Measurements from ENCODE around the gene RIMS4.
"Not testable (repeated sequence)": the region's sequence is repeated elsewhere in the genome, so short reads cannot be mapped to it uniquely, and the experiment has no call there.

Gene RIMS4

GRCh38 chr20:44829688-44830087 lies 19.3 kb upstream of the RIMS4 start:
- DNase-seq, result no peak

GRCh38 chr20:44828640-44829039 lies 18.3 kb upstream of the RIMS4 start:
- DNase-seq, result no peak

- DNase-seq, result no peak
These were observed 17.1 kb upstream of the RIMS4 start for GRCh38 chr20:44827401-44827800.

GRCh38 chr20:44821576-44821975 lies 11.2 kb upstream of the RIMS4 start:
- DNase-seq, result not testable (repeated sequence)

- no peak for DNase-seq
These were observed 9.6 kb upstream of the RIMS4 start for GRCh38 chr20:44819936-44820335.

- no peak for DNase-seq
These were observed 7.0 kb upstream of the RIMS4 start for GRCh38 chr20:44817143-44817910.

GRCh38 chr20:44814937-44815336 lies 4.6 kb upstream of the RIMS4 start:
- no peak for DNase-seq

- DNase-seq, result no peak
These were observed 872 bp upstream of the RIMS4 start for GRCh38 chr20:44811150-44811685.

GRCh38 chr20:44810061-44810390 lies 320 bp downstream of the RIMS4 start:
- DNase-seq, result no peak

- no peak for DNase-seq
These were observed 826 bp downstream of the RIMS4 start for GRCh38 chr20:44809380-44810060.

GRCh38 chr20:44807684-44808056 lies 2.7 kb downstream of the RIMS4 start:
- DNase-seq, result no peak

- DNase-seq, result no peak
These were observed 3.2 kb downstream of the RIMS4 start for GRCh38 chr20:44807051-44807683.

- no peak for DNase-seq
These were observed 4.2 kb downstream of the RIMS4 start for GRCh38 chr20:44805979-44806620.

GRCh38 chr20:44805335-44805978 lies 4.9 kb downstream of the RIMS4 start:
- DNase-seq, result no peak

GRCh38 chr20:44803383-44803941 lies 6.9 kb downstream of the RIMS4 start:
- no peak for DNase-seq

GRCh38 chr20:44802702-44803101 lies 7.6 kb downstream of the RIMS4 start:
- no peak for DNase-seq

- DNase-seq, result no peak
These were observed 9.8 kb downstream of the RIMS4 start for GRCh38 chr20:44800391-44801046.

GRCh38 chr20:44799691-44800090 lies 10.7 kb downstream of the RIMS4 start:
- DNase-seq, result no peak

GRCh38 chr20:44796758-44797457 lies 13.4 kb downstream of the RIMS4 start:
- DNase-seq, result no peak

- no peak for DNase-seq
These were observed 14.0 kb downstream of the RIMS4 start for GRCh38 chr20:44796311-44796710.

GRCh38 chr20:44795836-44796235 lies 14.5 kb downstream of the RIMS4 start:
- DNase-seq, result no peak
